Uterus (tissue), 2 donors: ENCODE measurements around the gene RAPSN.

ENCODE experiments used
- CTCF ChIP-seq, 4 experiments: fragments of 200-600 bp in 2 of 4; fragments of 450-650 bp in 2 of 4; sonication (generic) in 2 of 4; IDR thresholded peaks; one replicate each; pipeline ENCODE4 v1.5.1; 2016 to 2019; ENCODE audit warnings: antibody characterized with exemption in 4 of 4, mild to moderate bottlenecking in 2 of 4, moderate library complexity in 1 of 4
- POLR2A ChIP-seq, 2 donors: fragments of 450-650 bp; IDR thresholded peaks; one replicate each; pipeline ENCODE4 v1.6.1; 2016; ENCODE audit warnings: antibody characterized with exemption in 2 of 2, mild to moderate bottlenecking in 1 of 2, moderate library complexity in 1 of 2

DNA sequence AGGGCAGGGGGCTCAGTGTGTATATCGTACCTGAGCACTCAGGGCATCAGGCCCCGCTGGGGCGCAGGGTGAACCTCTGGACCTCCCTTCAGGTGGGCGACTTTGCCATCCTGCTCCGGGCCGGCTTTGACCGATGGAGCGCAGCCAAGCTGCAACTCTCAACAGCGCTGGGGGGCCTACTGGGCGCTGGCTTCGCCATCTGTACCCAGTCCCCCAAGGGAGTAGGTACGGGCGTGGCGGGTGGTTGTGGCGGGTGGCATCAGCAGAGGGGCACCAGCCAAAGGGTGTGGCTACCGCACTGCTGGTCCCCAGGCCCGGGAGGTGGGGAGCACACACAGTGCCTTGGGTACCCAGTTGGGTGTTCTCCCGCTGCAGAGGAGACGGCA is 34.3 kb downstream of the RAPSN start:
- no peak for TF ChIP-seq CTCF (IDR thresholded peaks at IDR 0.05)
- no peak for TF ChIP-seq POLR2A (IDR thresholded peaks at IDR 0.05)
